Vagina (tissue), 2 donors: ENCODE measurements around the gene MSI2. TPM values are rescaled to one million over a fixed set of nuclear protein-coding genes. Genes with fewer than 3 reads are reported as not detected.

Source experiments
- DNase-seq, 2 donors: peaks; one replicate each; pipeline ENCODE4 v3.0.0-alpha.2; 2017; ENCODE audit errors: extremely low spot score in 2 of 2
- H3K27ac ChIP-seq: fragments of 200-600 bp; sonication (generic); one replicate; pipeline ENCODE4 v1.5.1; 2019
- H3K27me3 ChIP-seq: fragments of 200-600 bp; sonication (generic); one replicate; pipeline ENCODE4 v1.5.1; 2019
- H3K36me3 ChIP-seq, 2 donors: fragments of 200-600 bp; sonication (generic); one replicate each; pipeline ENCODE4 v1.5.1; 2017 to 2019
- H3K4me1 ChIP-seq: fragments of 200-600 bp; sonication (generic); one replicate; pipeline ENCODE4 v1.5.1; 2019
- H3K4me3 ChIP-seq, 2 donors: fragments of 200-600 bp; sonication (generic); 1 replicate in 1 of 2; 2 replicates in 1 of 2; pipeline ENCODE4 v1.5.1; 2016 to 2019
- H3K9me3 ChIP-seq: fragments of 200-600 bp; sonication (generic); one replicate; pipeline ENCODE4 v1.5.1; 2019
- POLR2A ChIP-seq, 2 donors: fragments of 450-650 bp; IDR thresholded peaks; one replicate each; pipeline ENCODE4 v1.6.1; 2017; ENCODE audit warnings: antibody characterized with exemption in 2 of 2, mild to moderate bottlenecking in 2 of 2, moderate library complexity in 2 of 2
- POLR2AphosphoS5 ChIP-seq, 2 donors: sonication (generic); formaldehyde crosslinking; IDR thresholded peaks; one replicate each; pipeline ENCODE4 v1.9.0; 2017; ENCODE audit warnings: antibody characterized with exemption in 2 of 2, mild to moderate bottlenecking in 2 of 2, low read depth in 1 of 2; ENCODE audit not compliant: insufficient read depth in 1 of 2
- intact Hi-C: fragments of 100-400 bp; cut with DNase I; formaldehyde crosslinking; loops from one replicate; pipeline ENCODE4 v1.15.1; 2023
- total RNA-seq: library from RNA; depleted of rRNA; stranded (reverse); fragments of >200 nt; gene quantifications from one replicate; pipeline ENCODE4 v1.2.3, GENCODE V29; 2016
- TF ChIP-seq, protein P1 (sequence below), 3 experiments: fragments of 450-650 bp in 2 of 3; fragments of 200-600 bp in 1 of 3; sonication (generic) in 1 of 3; IDR thresholded peaks; one replicate each; pipeline ENCODE4 v1.5.1; 2017 to 2019; ENCODE audit warnings: antibody characterized with exemption in 3 of 3, mild to moderate bottlenecking in 2 of 3, moderate library complexity in 2 of 3

MSI2 gene
- total RNA-seq, 1 donor from 2014 or later: 27.3 TPM

DNA sequence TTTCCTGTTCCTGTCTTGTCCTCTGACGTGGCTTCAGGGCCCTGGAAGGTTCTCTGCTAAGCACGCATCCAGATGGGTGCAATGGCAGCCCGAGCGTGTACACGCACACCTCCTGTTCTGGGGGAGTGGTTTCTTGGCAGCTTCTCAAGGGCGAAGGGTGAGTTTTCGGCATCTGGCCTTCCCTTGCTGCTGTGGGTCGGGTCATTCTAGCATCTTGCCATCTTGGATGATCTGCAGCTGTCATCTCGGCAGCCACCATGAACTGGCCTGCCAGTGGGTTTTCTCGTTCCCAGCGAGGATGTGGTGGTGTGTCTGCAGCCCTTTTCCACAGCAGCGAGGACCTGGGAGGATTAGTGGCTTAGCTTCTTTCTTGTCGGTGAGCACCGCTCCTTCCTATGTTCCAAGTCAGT, 10.6 kb downstream of the MSI2 start:
- Histone ChIP-seq H3K9me3 (no peaks in the 10 kb centered on the region), H3K36me3 (peaks cover 0 to 17% of the 10 kb centered on the region in 2 donors), H3K27ac (no peak overlapping the region), H3K27me3 (no peaks in the 10 kb centered on the region), H3K4me3 (no peak overlapping the region), H3K4me1 (peaks cover 22% of the 10 kb centered on the region)
- no peak for TF ChIP-seq POLR2A (IDR thresholded peaks at IDR 0.05)
- intact Hi-C loops: no loop called here
- DNase-seq: no peak

DNA sequence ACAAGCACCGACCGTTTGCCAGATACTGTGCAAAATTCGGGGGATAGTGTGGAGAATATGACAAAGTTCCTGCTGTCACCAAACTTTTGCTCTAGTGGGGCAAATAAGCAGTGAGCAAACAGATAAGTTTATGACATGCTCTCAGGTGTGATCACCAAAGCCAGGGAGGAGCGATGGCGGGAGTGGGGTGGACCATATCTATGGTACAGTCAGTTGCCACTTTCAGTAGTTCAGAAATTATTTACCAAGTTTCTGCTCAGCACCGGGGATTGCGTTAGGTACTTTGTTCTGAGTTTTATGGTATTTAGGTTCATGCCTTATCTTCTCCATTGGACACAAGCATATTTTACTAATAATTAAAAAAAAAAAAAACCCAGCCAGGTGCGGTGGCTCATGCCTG, 11.9 kb downstream of the MSI2 start:
- H3K4me3 ChIP-seq: no peak overlapping the region
- H3K27ac ChIP-seq: no peak overlapping the region
- H3K27me3 ChIP-seq: no peaks in the 10 kb centered on the region
- peaks cover 0 to 8% of the 10 kb centered on the region in 2 donors for H3K36me3 ChIP-seq
- intact Hi-C loops: no loop called here
- no peaks in the 10 kb centered on the region for H3K9me3 ChIP-seq
- TF ChIP-seq POLR2A (IDR thresholded peaks at IDR 0.05) (no peak), POLR2AphosphoS5 (IDR thresholded peaks at IDR 0.05; ENCODE audit: insufficient read depth in 1 of 2, low read depth in 1 of 2) (no peak)
- TF ChIP-seq, protein P1, sequence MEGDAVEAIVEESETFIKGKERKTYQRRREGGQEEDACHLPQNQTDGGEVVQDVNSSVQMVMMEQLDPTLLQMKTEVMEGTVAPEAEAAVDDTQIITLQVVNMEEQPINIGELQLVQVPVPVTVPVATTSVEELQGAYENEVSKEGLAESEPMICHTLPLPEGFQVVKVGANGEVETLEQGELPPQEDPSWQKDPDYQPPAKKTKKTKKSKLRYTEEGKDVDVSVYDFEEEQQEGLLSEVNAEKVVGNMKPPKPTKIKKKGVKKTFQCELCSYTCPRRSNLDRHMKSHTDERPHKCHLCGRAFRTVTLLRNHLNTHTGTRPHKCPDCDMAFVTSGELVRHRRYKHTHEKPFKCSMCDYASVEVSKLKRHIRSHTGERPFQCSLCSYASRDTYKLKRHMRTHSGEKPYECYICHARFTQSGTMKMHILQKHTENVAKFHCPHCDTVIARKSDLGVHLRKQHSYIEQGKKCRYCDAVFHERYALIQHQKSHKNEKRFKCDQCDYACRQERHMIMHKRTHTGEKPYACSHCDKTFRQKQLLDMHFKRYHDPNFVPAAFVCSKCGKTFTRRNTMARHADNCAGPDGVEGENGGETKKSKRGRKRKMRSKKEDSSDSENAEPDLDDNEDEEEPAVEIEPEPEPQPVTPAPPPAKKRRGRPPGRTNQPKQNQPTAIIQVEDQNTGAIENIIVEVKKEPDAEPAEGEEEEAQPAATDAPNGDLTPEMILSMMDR (IDR thresholded peaks at IDR 0.05): no peak
- no peak for DNase-seq
- peaks cover 24% of the 10 kb centered on the region for H3K4me1 ChIP-seq

DNA sequence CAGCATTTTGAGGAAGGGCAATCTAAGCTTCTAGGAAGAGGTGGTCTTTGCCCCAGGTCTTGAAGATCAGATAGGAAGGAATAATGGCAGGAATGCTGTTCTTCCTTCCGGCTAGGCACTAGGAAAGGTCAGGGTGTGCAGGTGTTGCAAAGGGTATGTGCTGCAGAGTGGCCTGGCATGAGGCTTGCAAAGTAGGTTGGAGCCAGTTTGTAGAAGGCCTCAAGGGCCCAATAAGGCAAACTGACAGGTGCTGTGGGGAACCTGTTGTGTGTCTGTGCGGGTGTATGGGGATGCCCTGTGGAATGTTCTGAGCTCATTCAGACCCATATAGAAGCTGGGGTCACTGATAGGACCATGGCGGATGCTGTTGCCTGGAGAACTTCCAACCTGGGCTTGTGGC, 12.7 kb downstream of the MSI2 start:
- Histone ChIP-seq H3K4me3 (no peak overlapping the region), H3K27ac (no peak overlapping the region), H3K27me3 (no peaks in the 10 kb centered on the region), H3K9me3 (no peaks in the 10 kb centered on the region), H3K4me1 (peaks cover 24% of the 10 kb centered on the region), H3K36me3 (peaks cover 0 to 5% of the 10 kb centered on the region in 2 donors)
- TF ChIP-seq, protein P1 (IDR thresholded peaks at IDR 0.05): no peak
- TF ChIP-seq POLR2AphosphoS5 (IDR thresholded peaks at IDR 0.05; ENCODE audit: insufficient read depth in 1 of 2, low read depth in 1 of 2) (no peak), POLR2A (IDR thresholded peaks at IDR 0.05) (no peak)
- intact Hi-C loops: no loop called here
- no peak for DNase-seq

DNA sequence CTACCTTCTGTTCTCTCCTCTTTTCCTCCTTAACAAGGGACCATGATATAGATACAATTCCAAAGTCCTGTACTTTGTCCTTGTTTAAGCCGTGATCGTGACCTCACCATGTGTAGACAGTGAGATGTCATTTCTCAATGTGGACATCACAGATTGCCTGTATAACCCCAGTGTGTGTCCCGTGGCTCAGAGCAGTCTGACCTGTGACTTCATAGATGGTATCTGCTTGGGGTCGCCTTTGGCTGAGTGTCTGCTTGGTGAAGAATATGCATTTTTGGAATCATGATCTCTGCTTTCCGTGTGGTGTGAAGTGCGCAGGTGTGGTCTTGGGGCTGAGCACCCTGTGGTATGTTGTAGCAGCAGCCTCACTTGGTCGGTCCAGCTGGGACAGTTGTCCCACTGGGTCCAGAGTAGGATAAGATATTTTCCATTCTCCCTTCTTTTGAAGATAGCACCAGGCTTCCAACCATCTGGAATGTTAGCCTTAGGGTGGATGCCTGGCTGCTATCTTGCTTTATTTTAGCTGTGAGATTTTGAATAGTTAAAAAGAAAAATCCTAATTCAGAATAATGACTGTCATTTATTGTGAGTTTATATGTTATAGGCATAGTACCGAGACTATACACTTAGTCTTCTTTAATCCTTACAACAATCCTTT, 13.4 kb downstream of the MSI2 start:
- TF ChIP-seq, protein P1 (IDR thresholded peaks at IDR 0.05): no peak
- TF ChIP-seq POLR2AphosphoS5 (IDR thresholded peaks at IDR 0.05; ENCODE audit: insufficient read depth in 1 of 2, low read depth in 1 of 2) (no peak), POLR2A (IDR thresholded peaks at IDR 0.05) (no peak)
- DNase-seq: peak in 1 of 2 donors; percentile 76
- no peaks in the 10 kb centered on the region for H3K36me3 ChIP-seq
- peaks cover 19% of the 10 kb centered on the region for H3K4me1 ChIP-seq
- no peaks in the 10 kb centered on the region for H3K27me3 ChIP-seq
- no peaks in the 10 kb centered on the region for H3K9me3 ChIP-seq
- no peak overlapping the region for H3K27ac ChIP-seq
- no peak overlapping the region for H3K4me3 ChIP-seq
- intact Hi-C loops: no loop called here

DNA sequence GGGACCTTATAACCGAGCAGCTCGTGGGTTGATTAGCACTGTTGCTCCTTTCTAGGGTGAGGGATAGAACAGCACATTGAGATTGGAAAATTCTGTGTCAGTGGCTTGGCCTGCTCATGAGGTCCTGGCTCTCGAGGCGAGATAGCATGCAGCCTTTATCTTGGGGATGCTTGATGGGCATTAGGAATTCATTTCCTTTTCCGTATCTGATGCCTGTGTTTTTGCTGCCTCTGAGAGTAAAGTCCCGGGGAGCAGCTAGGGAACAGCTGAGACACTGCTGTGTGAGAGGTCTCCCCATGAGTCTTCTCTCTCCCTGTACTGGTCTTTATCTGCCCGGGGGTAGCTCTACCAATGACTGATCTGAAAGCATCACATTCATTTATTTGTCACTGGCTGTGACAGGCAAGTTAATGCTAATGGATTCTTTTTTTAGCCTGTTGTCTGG, 14.5 kb downstream of the MSI2 start:
- intact Hi-C loops: no loop called here
- TF ChIP-seq POLR2A (IDR thresholded peaks at IDR 0.05) (no peak), POLR2AphosphoS5 (IDR thresholded peaks at IDR 0.05; ENCODE audit: insufficient read depth in 1 of 2, low read depth in 1 of 2) (no peak)
- TF ChIP-seq, protein P1 (IDR thresholded peaks at IDR 0.05): no peak
- Histone ChIP-seq H3K4me3 (no peak overlapping the region), H3K9me3 (no peaks in the 10 kb centered on the region), H3K4me1 (peaks cover 14% of the 10 kb centered on the region), H3K27me3 (no peaks in the 10 kb centered on the region), H3K27ac (no peak overlapping the region), H3K36me3 (no peaks in the 10 kb centered on the region)
- DNase-seq: no peak
